Posterior cingulate gyrus (tissue), 11 donors: ENCODE measurements around the gene NLRC3.
"Not testable (repeated sequence)": the region's sequence is repeated elsewhere in the genome, so short reads cannot be mapped to it uniquely, and the experiment has no call there.

Source experiments
- DNase-seq, 10 donors: peaks; one replicate each; pipeline versions ENCODE4 v3.0.0 to v3.0.0-alpha.2; 2020 to 2021; ENCODE audit warnings: mixed read lengths in 3 of 10
- intact Hi-C: fragments of 100-400 bp; cut with DNase I; formaldehyde crosslinking; loops from one replicate; pipeline ENCODE4 v1.15.1; 2023

Gene NLRC3

GRCh38 chr16:3577302-3577752 is at the start of gene NLRC3:
NLRC3 (minus strand) TSS chr16:3577403; CDS start chr16:3565036, 12,367 bp downstream.
- peak in 1 of 10 donors; percentile 56 for DNase-seq
- intact Hi-C loops: no loop called here

DNA sequence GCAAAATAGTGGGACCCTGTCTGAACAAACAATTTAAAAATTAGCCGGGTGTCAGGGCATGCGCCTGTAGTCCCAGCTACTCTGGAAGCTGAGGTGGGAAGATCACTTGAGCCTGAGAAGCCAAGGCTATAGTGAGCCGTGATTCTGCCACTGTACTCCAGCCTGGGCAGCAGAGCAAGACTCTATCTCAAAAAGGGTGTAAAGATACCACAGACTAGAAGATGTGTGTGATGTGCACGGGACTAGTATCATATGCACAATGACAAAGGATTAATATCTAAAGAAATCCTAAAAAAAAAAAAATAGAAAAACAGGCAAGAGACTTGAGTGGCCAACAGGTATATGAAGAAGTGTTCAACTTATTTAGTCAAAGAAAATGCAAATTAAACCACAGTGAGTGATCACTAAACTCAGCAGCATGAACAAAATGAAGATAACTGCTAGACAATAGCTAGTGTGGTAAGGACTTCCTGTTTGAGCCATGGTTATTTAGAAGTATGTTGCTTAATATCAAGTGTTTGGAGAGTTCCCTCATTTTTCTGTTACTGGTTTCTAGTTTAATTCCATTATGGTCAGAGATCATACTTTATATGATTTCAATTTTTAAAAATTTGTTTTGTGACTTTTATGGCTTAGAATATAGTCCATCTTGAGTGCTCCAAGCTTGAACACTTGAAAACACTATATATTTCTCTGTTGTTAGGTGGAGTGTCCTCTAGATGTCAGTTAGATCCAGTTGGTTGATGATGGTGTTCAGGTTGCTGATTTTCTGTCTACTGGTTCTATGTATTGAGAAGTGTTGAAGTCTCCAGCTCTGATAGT is 48.9 kb upstream of the NLRC3 start:
- intact Hi-C loops: no loop called here
- no peak for DNase-seq

DNA sequence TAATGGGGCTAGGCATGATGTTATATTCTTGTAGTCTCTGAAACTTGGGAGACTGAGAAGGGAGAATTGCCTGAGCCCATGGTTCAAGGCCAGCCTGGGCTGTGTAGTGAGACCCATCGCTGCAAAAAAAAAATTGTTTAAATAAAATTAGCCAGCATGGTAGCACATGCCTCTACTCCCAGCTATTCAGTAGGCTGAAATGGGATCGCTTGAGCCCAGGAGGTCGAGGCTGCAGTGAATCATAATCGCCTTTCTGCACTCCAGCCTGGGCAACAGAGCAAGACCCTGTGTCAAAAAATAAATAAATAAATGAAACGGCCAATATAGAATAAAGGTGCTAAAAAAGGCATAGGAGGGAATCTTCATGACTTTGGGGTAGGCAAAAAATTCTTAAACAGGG is 48.1 kb upstream of the NLRC3 start:
- intact Hi-C loops: no loop called here
- DNase-seq: no peak

- intact Hi-C loops: no loop called here
- DNase-seq: no peak
Measured at GRCh38 chr16:3623642-3624041, 46.4 kb upstream of the NLRC3 start.

GRCh38 chr16:3618769-3619141 is 41.6 kb upstream of the NLRC3 start:
- intact Hi-C loops: no loop called here
- DNase-seq: no peak

DNA sequence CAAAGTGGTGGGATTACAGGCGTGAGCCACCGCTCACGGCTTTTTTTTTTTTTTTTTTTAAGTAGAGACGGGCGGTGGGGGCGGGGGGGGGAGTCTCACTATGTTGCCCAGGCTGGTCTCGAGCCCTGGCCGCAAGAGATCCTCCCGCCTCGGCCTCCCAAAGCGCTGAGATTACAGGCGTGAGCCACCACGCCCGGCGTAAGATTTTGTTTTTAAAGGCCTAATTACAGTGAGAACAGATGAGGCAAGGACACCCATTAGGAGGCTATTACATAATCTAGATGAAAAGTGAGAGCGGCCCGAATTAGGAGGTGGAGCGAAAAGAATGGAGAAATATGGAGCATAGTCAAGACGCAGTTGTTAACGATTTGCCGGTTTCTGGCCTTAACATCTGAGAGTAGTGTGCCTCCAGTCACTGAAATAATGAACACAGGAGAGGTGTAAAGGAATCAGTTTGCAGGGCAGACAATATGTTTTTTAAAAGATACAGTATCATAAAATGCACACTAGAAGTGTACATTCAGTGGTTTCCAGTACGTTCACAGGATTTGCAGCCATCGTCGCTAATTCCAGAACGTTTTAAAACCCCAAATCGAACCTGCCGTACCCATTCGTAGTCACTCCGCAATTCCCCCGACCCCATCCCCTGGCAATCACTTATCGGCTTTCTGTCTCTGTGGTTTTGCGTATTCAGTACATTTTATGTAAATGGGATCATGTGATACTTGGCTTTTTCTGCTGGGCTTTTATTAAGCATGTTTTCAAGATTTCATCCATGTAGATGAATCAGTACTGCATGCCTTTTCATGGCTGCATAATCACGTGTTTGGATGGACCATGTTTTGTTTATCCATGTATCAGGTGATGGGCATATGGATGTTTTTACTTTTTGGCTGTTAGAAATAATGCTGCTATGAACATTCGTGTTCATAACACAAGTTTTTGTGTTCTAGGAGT is 35.6 kb upstream of the NLRC3 start:
- intact Hi-C loops: no loop called here
- DNase-seq: no peak

DNA sequence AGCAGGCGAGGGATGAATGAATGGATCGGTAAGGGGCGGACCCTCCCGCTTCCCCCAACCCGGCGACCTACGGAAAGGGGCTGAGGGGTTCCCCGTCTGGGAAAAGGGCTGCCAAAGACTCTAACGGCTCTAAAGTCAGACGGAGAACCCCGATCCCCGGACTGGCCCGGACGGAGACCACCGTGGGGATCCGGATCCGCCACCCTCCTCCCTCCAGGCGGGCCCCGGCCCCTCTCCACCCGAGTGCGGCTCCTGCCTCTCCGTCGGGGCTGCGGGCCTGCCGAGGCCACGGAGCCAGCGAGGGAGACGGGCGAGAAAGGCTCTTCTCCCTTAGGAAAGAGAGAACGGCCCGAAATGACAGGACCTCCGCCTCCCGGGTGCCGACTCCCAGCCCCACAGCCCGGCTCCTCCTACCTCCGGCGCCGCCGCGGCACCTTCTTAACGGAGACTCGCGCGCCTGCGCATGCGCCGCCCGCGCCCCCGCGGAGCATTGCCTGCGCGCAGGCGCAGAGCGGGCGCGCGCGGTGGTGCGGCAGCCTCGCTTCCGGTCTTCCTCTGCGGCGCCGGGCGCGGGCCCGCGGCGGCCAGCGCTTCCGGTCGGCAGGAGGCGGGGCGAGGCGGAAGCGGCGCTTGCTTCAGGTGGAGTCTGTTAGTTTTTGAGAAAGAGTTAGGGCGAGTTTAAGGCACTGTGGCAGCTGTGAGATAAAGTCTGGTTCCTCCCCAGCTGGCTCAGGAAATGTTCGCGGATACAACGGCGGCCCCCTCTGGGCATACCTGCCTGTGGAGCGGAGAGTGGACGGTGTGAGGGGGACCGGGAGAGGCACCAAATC is 34.2 kb upstream of the NLRC3 start, which contains the start of gene SLX4:
SLX4 (minus strand) TSS at position 461 of the 830 bp plus-strand sequence. CDS start 2,642 bp downstream, outside the sequence.
- peak; percentile 68 to 97 (median 78) for DNase-seq
- intact Hi-C loops: no loop called here

DNA sequence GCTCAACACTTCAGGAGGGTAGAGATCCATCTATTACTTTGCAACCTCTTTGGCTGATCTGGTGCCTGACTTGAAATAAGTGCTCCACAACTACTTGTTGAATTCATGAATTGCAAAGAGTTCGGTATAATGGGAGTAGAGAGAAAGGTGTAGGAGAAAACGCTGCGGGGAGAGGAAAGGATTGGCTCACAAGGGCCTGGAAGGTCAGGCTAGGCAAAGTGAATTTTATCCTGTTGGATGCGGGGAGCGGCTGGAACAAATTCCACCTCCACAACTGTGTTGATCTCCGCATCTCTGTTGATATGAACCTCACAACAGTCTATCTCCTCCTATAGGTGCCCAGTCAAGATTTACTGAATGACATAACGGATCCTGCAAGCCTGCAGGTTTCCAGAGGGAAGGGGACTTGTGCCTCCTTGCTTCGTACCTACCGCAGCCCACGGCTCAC is 33.5 kb upstream of the NLRC3 start:
- DNase-seq: no peak
- intact Hi-C loops: no loop called here

- no peak for DNase-seq
- intact Hi-C loops: no loop called here
Measured at GRCh38 chr16:3609895-3610697, 32.9 kb upstream of the NLRC3 start.

DNA sequence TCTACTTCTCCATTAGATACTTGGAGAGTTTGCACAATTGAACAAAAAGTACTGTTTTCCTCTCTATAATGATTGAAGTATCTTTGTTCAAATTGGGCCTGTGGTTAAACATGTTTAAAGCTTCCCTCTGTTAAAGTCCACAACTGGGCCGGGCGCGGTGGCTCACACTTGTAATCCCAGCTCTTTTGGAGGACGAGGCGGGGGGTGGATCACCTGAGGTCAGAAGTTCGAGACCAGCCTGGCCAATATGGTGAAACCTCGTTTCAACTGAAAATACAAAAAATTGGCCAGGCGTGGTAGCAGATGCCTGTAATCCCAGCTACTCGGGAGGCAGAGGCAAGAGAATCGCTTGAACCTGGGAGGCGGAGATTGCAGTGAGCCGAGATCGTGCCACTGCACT is 31.8 kb upstream of the NLRC3 start:
- intact Hi-C loops: not testable (repeated sequence)
- peak in 1 of 10 donors; percentile 48 for DNase-seq

DNA sequence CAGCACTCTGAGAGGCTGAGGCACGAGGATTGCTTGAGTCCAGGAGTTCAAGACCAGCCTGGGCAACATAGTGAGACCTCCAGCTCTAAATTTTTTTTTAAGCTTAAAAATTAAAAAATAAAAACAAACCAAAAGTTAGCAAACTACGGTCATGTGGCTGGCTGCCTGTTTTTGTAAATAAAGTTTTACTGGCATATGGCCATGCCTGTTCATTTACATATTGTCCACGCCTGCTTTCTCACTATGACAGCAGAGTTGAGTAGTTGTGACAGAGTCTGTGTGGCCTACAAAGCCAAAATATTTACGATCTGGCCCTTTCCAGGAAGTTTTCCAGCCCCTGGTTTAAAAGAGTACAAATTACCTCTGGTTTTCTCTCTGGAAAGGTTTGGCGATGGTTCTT is 30.9 kb upstream of the NLRC3 start:
- no peak for DNase-seq
- intact Hi-C loops: no loop called here

- DNase-seq: no peak
- intact Hi-C loops: no loop called here
Measured at GRCh38 chr16:3607634-3608033, 30.4 kb upstream of the NLRC3 start.

GRCh38 chr16:3607161-3607560 is 30.0 kb upstream of the NLRC3 start:
- no peak for DNase-seq
- intact Hi-C loops: no loop called here

GRCh38 chr16:3606441-3606840 is 29.2 kb upstream of the NLRC3 start:
- peak in 1 of 10 donors; percentile 17 for DNase-seq
- intact Hi-C loops: no loop called here

DNA sequence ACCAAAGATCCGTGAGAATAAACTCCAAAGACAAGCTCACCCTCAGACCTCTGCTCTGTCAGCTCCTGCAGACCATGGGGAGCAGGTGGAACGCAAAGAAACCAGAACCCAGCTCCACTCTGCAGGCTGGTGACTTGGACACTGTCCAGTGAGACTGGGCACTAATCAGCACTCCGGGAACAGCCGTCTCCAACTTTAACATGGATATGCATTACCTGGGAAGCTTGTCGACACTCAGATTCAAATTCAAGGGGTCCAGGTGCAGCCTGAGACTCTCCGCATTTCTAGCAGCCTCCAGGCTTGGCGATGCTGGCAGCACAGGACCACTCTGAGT is 25.1 kb upstream of the NLRC3 start:
- no peak for DNase-seq
- intact Hi-C loops: no loop called here

GRCh38 chr16:3601614-3602319 is 24.6 kb upstream of the NLRC3 start:
- intact Hi-C loops: no loop called here
- no peak for DNase-seq

DNA sequence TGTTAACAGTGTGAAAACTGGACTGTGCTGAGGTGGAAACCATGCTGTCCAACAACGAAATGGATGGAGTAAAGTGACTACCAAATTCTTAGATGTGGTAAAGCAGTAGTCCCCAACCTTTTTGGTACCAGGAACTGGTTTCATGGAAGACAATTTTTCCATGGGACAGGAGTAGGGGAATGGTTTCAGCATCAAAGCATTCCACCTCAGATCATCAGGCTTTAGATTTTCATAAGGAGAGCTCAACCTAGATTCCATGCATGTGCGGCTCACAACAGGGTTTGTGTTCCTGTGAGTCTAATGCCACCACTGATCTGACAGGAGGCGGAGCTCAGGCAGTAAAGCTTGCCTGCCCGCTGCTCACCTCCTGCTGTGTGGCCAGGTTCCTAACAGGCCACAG is 22.7 kb upstream of the NLRC3 start:
- no peak for DNase-seq
- intact Hi-C loops: no loop called here

GRCh38 chr16:3599121-3599520 is 21.9 kb upstream of the NLRC3 start:
- intact Hi-C loops: no loop called here
- peak in 1 of 10 donors; percentile 19 for DNase-seq

DNA sequence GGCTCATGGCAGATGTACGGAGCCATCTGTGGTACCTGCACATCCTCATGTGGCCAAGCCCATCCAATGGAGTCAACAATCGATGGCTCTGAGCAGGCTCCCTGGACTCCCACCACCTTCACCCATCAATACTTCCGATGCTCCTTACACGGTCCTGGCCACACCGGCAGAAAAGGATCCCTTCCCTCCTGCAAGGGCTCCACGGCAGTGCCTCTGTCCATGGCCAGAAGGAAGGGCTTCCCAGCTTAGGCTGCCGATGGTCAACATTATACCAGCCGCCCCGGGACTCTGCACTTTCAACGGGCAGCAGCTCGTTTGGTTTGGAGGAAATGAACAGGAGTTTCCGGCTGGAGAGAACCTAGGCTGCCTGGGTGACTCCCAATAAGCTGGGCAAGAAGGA is 21.0 kb upstream of the NLRC3 start:
- intact Hi-C loops: no loop called here
- DNase-seq: peak in 3 of 10 donors; percentile 28 to 61 (median 55)
